Lung (tissue), 12 donors: Measurements from ENCODE around the gene OSM. TPM values are rescaled to one million over a fixed set of nuclear protein-coding genes. Genes with fewer than 3 reads are reported as not detected.

Experiments
- ATAC-seq: fragments of 200-7000 bp; cut with Tn5 transposase; one replicate; pipeline ENCODE4 v1.9.1; 2020; ENCODE audit warnings: moderate number of reproducible peaks; ENCODE audit not compliant: insufficient read depth, low FRiP score
- DNase-seq, 3 donors: peaks; one replicate each; pipeline ENCODE4 v3.0.0-alpha.2; 2013 to 2017
- H3K27ac ChIP-seq, 2 donors: one replicate each; pipeline ENCODE4 v1.5.1; 2013; ENCODE audit warnings: mild to moderate bottlenecking in 2 of 2, moderate library complexity in 2 of 2, control low read depth in 1 of 2, inconsistent platforms in 1 of 2, low read depth in 1 of 2, low read length in 1 of 2
- H3K27me3 ChIP-seq, 3 donors: one replicate each; pipeline ENCODE4 v1.5.1; 2013; ENCODE audit warnings: low read length in 2 of 3; ENCODE audit not compliant: control insufficient read depth in 3 of 3, insufficient read depth in 3 of 3
- H3K36me3 ChIP-seq, 4 donors: one replicate each; pipeline ENCODE4 v1.5.1; 2013; ENCODE audit warnings: low read length in 4 of 4, mild to moderate bottlenecking in 1 of 4, moderate library complexity in 1 of 4; ENCODE audit not compliant: control insufficient read depth in 4 of 4, insufficient read depth in 4 of 4
- H3K4me1 ChIP-seq, 5 donors: one replicate each; pipeline ENCODE4 v1.5.1; 2013; ENCODE audit warnings: low read length in 5 of 5, mild to moderate bottlenecking in 2 of 5, moderate library complexity in 1 of 5; ENCODE audit not compliant: control insufficient read depth in 5 of 5, insufficient read depth in 5 of 5
- H3K4me3 ChIP-seq: one replicate; pipeline ENCODE4 v1.5.1; 2013; ENCODE audit warnings: mild to moderate bottlenecking, control low read depth, moderate library complexity
- H3K9ac ChIP-seq, 2 donors: one replicate each; pipeline ENCODE4 v1.5.1; 2013; ENCODE audit warnings: low read length in 2 of 2, control low read depth in 1 of 2; ENCODE audit not compliant: insufficient read depth in 1 of 2
- H3K9me3 ChIP-seq, 4 donors: one replicate each; pipeline ENCODE4 v1.5.1; 2013; ENCODE audit warnings: low read length in 3 of 4, mild to moderate bottlenecking in 1 of 4, moderate library complexity in 1 of 4; ENCODE audit not compliant: control insufficient read depth in 4 of 4, insufficient read depth in 3 of 4
- WGBS, 2 donors: extraction: QIAGEN DNeasy Blood & Tissue Kit; methylation state at CpG; one replicate each; pipeline ENCODE4 v1.1.7; 2013; 5-methylcytosine and 5-hydroxymethylcytosine counted together
- polyA plus RNA-seq, 2 donors: library from polyadenylated mRNA; stranded (reverse); fragments of 200-250 nt; gene quantifications; one replicate each; pipeline ENCODE4 v1.2.1, GENCODE V29; 2013
- total RNA-seq, 2 donors: library from RNA; depleted of rRNA in 1 of 2; stranded (reverse); fragments of >200 nt in 1 of 2; gene quantifications; one replicate each; pipeline ENCODE4 v1.2.1, GENCODE V29; 2014 to 2021
- TF ChIP-seq, protein P1 (sequence below): IDR thresholded peaks from 2 replicates; pipeline ENCODE4 v1.5.1; 2012; ENCODE audit warnings: mild to moderate bottlenecking; ENCODE audit errors: control extremely low read depth, extremely low read depth
- donor health status: control.
- donor health status: control.
- donor health status: Bipolar disorder and iron deficiency.
- donor health status: healthy.
- donor health status: DM: yes; HTN: yes; CAD: no.

Gene OSM
- total and polyA plus RNA-seq, 4 donors = 0.57 to 33.2 (median 2.5) TPM

- H3K9ac ChIP-seq = peak overlapping the region in 1 of 2 donors; percentile 20
- TF ChIP-seq, protein P1, sequence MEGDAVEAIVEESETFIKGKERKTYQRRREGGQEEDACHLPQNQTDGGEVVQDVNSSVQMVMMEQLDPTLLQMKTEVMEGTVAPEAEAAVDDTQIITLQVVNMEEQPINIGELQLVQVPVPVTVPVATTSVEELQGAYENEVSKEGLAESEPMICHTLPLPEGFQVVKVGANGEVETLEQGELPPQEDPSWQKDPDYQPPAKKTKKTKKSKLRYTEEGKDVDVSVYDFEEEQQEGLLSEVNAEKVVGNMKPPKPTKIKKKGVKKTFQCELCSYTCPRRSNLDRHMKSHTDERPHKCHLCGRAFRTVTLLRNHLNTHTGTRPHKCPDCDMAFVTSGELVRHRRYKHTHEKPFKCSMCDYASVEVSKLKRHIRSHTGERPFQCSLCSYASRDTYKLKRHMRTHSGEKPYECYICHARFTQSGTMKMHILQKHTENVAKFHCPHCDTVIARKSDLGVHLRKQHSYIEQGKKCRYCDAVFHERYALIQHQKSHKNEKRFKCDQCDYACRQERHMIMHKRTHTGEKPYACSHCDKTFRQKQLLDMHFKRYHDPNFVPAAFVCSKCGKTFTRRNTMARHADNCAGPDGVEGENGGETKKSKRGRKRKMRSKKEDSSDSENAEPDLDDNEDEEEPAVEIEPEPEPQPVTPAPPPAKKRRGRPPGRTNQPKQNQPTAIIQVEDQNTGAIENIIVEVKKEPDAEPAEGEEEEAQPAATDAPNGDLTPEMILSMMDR = no peak
- no peak for ATAC-seq
- peaks cover 0 to 54% (median 13%) of the 10 kb centered on the region in 5 donors for H3K4me1 ChIP-seq
- H3K27ac ChIP-seq = no peak overlapping the region
- no peak overlapping the region for H3K4me3 ChIP-seq
- WGBS, 2 donors = 81 to 88% methylated on average over 24 of the region's 24 CpGs
- peaks cover 0 to 11% (median 0%) of the 10 kb centered on the region in 3 donors for H3K27me3 ChIP-seq
- no peak for DNase-seq
- no peaks in the 10 kb centered on the region for H3K36me3 ChIP-seq
- H3K9me3 ChIP-seq = no peaks in the 10 kb centered on the region
Measured at GRCh38 chr22:30240541-30241417, 25.9 kb downstream of the OSM start.

GRCh38 chr22:30239488-30240405 lies 26.9 kb downstream of the OSM start:
- H3K27ac ChIP-seq = no peak overlapping the region
- no peak for ATAC-seq
- TF ChIP-seq, protein P1 = no peak
- 76 to 79% methylated on average over 17 of the region's 17 CpGs for WGBS, 2 donors
- no peak overlapping the region for H3K4me3 ChIP-seq
- peaks cover 0 to 4% (median 0%) of the 10 kb centered on the region in 3 donors for H3K27me3 ChIP-seq
- DNase-seq = no peak
- H3K9me3 ChIP-seq = no peaks in the 10 kb centered on the region
- H3K4me1 ChIP-seq = peaks cover 0 to 61% (median 13%) of the 10 kb centered on the region in 5 donors
- H3K36me3 ChIP-seq = no peaks in the 10 kb centered on the region
- H3K9ac ChIP-seq = no peak overlapping the region

GRCh38 chr22:30238661-30239487 lies 27.8 kb downstream of the OSM start:
- TF ChIP-seq, protein P1 = no peak
- DNase-seq (peak; percentile 73 to 85 (median 74)), ATAC-seq (no peak)
- no peak overlapping the region for H3K4me3 ChIP-seq
- no peak overlapping the region for H3K27ac ChIP-seq
- H3K4me1 ChIP-seq = peaks cover 0 to 64% (median 13%) of the 10 kb centered on the region in 5 donors
- H3K9me3 ChIP-seq = no peaks in the 10 kb centered on the region
- no peaks in the 10 kb centered on the region for H3K27me3 ChIP-seq
- no peak overlapping the region for H3K9ac ChIP-seq
- H3K36me3 ChIP-seq = no peaks in the 10 kb centered on the region
- 77 to 82% methylated on average over 27 of the region's 27 CpGs for WGBS, 2 donors
